ENCODE data around the gene EYA4.

The EYA4 gene

GRCh38 chr6:133313068-133313467, 71.9 kb downstream of the EYA4 start:
- H3K27me3 ChIP-seq (ENCODE audit: insufficient read depth, low read length): no peaks in the 10 kb centered on the region
- H2AFZ ChIP-seq (ENCODE audit: low read length): no peak overlapping the region
- no peak overlapping the region for H3K9ac ChIP-seq (ENCODE audit: low read length)
- H3K27ac ChIP-seq (ENCODE audit: low read depth, low read length, poor library complexity, severe bottlenecking): no peak overlapping the region
- no peaks in the 10 kb centered on the region for H3K9me3 ChIP-seq (ENCODE audit: low read length)
- H3K4me1 ChIP-seq (ENCODE audit: insufficient read depth, low read length, severe bottlenecking): no peaks in the 10 kb centered on the region
- H3K4me3 ChIP-seq (ENCODE audit: low read depth, low read length, poor library complexity, severe bottlenecking): no peak overlapping the region
- H3K9me2 ChIP-seq (ENCODE audit: low read depth, low read length): no peaks in the 10 kb centered on the region
- TF ChIP-seq EZH2 (IDR thresholded peaks at IDR 0.05; ENCODE audit: borderline replicate concordance, low read length) (no peak), CTCF (IDR thresholded peaks at IDR 0.05; ENCODE audit: low read length) (no peak)
- H3K4me2 ChIP-seq (ENCODE audit: low read length): no peak overlapping the region
- no peaks in the 10 kb centered on the region for H3K79me2 ChIP-seq (ENCODE audit: insufficient read depth, low read length)
- no peaks in the 10 kb centered on the region for H3F3A ChIP-seq (ENCODE audit: insufficient read depth, low read length)
- H4K20me1 ChIP-seq (ENCODE audit: insufficient read depth, low read length): no peaks in the 10 kb centered on the region
- no peaks in the 10 kb centered on the region for H3K36me3 ChIP-seq (ENCODE audit: insufficient read depth, low read length)

DNA sequence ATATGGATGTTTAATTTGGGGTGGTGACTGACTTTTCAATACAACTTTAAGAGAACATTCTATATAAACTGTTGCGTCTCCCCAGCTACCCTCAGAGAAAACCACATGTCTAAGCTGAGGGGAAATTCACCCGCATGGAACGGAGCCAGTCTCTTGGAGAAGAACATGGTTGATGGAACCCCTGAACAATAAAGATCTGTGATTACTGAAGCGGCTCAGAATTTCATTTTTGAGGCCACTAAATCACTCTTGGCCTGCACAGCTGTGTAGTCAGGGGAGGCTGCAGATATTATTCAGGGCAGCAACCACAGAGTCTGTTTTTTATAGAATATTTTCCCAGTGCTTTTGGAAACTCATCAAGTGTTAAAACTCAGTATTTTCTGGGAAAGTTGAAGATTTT, 73.8 kb downstream of the EYA4 start:
- Histone ChIP-seq H3K4me3 (ENCODE audit: low read depth, low read length, poor library complexity, severe bottlenecking) (no peak overlapping the region), H3K36me3 (ENCODE audit: insufficient read depth, low read length) (no peaks in the 10 kb centered on the region), H3K27ac (ENCODE audit: low read depth, low read length, poor library complexity, severe bottlenecking) (no peak overlapping the region), H3K27me3 (ENCODE audit: insufficient read depth, low read length) (no peaks in the 10 kb centered on the region), H3K9me2 (ENCODE audit: low read depth, low read length) (no peaks in the 10 kb centered on the region), H4K20me1 (ENCODE audit: insufficient read depth, low read length) (no peaks in the 10 kb centered on the region), H3K4me2 (ENCODE audit: low read length) (no peak overlapping the region), H2AFZ (ENCODE audit: low read length) (no peak overlapping the region), H3K4me1 (ENCODE audit: insufficient read depth, low read length, severe bottlenecking) (no peaks in the 10 kb centered on the region), H3K9ac (ENCODE audit: low read length) (no peak overlapping the region), H3F3A (ENCODE audit: insufficient read depth, low read length) (no peaks in the 10 kb centered on the region), H3K79me2 (ENCODE audit: insufficient read depth, low read length) (no peaks in the 10 kb centered on the region), H3K9me3 (ENCODE audit: low read length) (no peaks in the 10 kb centered on the region)
- TF ChIP-seq CTCF (IDR thresholded peaks at IDR 0.05; ENCODE audit: low read length): no peak
- no peak for TF ChIP-seq EZH2 (IDR thresholded peaks at IDR 0.05; ENCODE audit: borderline replicate concordance, low read length)

DNA sequence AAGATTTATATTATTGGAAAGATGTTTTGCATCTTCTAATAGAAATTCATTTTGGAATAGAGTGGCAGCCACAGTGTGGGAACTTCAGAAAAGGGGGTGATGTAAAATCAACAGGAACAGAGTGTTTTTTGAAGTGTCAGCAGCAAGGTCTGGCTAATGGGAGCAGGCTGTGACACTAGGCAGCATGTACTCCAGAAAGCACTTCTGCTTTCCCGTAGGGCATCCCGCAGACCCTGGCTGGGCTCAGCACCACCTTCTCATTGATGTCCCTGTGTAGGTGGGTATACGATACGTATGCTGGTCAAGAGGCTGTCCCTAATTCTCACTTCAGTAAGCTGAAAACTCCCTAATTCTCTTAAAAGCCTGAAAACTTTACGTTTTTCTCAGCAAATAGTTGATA, 74.7 kb downstream of the EYA4 start:
- H2AFZ ChIP-seq (ENCODE audit: low read length): no peak overlapping the region
- no peak overlapping the region for H3K4me3 ChIP-seq (ENCODE audit: low read depth, low read length, poor library complexity, severe bottlenecking)
- no peaks in the 10 kb centered on the region for H4K20me1 ChIP-seq (ENCODE audit: insufficient read depth, low read length)
- no peaks in the 10 kb centered on the region for H3K27me3 ChIP-seq (ENCODE audit: insufficient read depth, low read length)
- H3K79me2 ChIP-seq (ENCODE audit: insufficient read depth, low read length): no peaks in the 10 kb centered on the region
- H3K36me3 ChIP-seq (ENCODE audit: insufficient read depth, low read length): no peaks in the 10 kb centered on the region
- no peaks in the 10 kb centered on the region for H3K4me1 ChIP-seq (ENCODE audit: insufficient read depth, low read length, severe bottlenecking)
- no peaks in the 10 kb centered on the region for H3F3A ChIP-seq (ENCODE audit: insufficient read depth, low read length)
- no peak overlapping the region for H3K4me2 ChIP-seq (ENCODE audit: low read length)
- no peak overlapping the region for H3K9ac ChIP-seq (ENCODE audit: low read length)
- H3K9me2 ChIP-seq (ENCODE audit: low read depth, low read length): no peaks in the 10 kb centered on the region
- H3K9me3 ChIP-seq (ENCODE audit: low read length): no peaks in the 10 kb centered on the region
- no peak overlapping the region for H3K27ac ChIP-seq (ENCODE audit: low read depth, low read length, poor library complexity, severe bottlenecking)
- TF ChIP-seq EZH2 (IDR thresholded peaks at IDR 0.05; ENCODE audit: borderline replicate concordance, low read length) (no peak), CTCF (IDR thresholded peaks at IDR 0.05; ENCODE audit: low read length) (no peak)
